Measurements from ENCODE around the gene WDR74.
"Not testable (repeated sequence)": the region's sequence is repeated elsewhere in the genome, so short reads cannot be mapped to it uniquely, and the experiment has no call there.

Gene WDR74

GRCh38 chr11:62859281-62859703 lies 19.9 kb upstream of the WDR74 start:
- DNase-seq: not testable (repeated sequence)

- no peak for DNase-seq
Measured at GRCh38 chr11:62858201-62858600, 18.8 kb upstream of the WDR74 start.

- no peak for DNase-seq
Measured at GRCh38 chr11:62857541-62857982, 18.2 kb upstream of the WDR74 start.

- DNase-seq: peak in 1 of 5 experiments; percentile 67
Measured at GRCh38 chr11:62856333-62856895, 17.0 kb upstream of the WDR74 start.

- peak; percentile 93 to 99 (median 97) for DNase-seq
Measured at GRCh38 chr11:62855571-62856332, 16.4 kb upstream of the WDR74 start.

- DNase-seq: peak in 1 of 5 experiments; percentile 42
Measured at GRCh38 chr11:62854825-62855570, 15.6 kb upstream of the WDR74 start.

- peak in 1 of 5 experiments; percentile 44 for DNase-seq
Measured at GRCh38 chr11:62854013-62854824, 14.8 kb upstream of the WDR74 start.

GRCh38 chr11:62853279-62853965 lies 14.0 kb upstream of the WDR74 start:
- DNase-seq: peak in 2 of 5 experiments; percentile 35 to 78

GRCh38 chr11:62852523-62853188 lies 13.3 kb upstream of the WDR74 start:
- DNase-seq: no peak

- no peak for DNase-seq
Measured at GRCh38 chr11:62851807-62852522, 12.6 kb upstream of the WDR74 start.

- DNase-seq: peak in 1 of 5 experiments; percentile 24
Measured at GRCh38 chr11:62850911-62851806, 11.8 kb upstream of the WDR74 start.

GRCh38 chr11:62847767-62848314 lies 8.5 kb upstream of the WDR74 start:
- DNase-seq: no peak

- DNase-seq: no peak
Measured at GRCh38 chr11:62846177-62846576, 6.8 kb upstream of the WDR74 start.

- no peak for DNase-seq
Measured at GRCh38 chr11:62844154-62844553, 4.8 kb upstream of the WDR74 start.

GRCh38 chr11:62843466-62843865 lies 4.1 kb upstream of the WDR74 start:
- no peak for DNase-seq

- not testable (repeated sequence) for DNase-seq
Measured at GRCh38 chr11:62842891-62843290, 3.5 kb upstream of the WDR74 start.

GRCh38 chr11:62842171-62842741 lies 2.9 kb upstream of the WDR74 start:
- DNase-seq: peak in 2 of 5 experiments; percentile 17 to 64

GRCh38 chr11:62841361-62842170 lies 2.2 kb upstream of the WDR74 start:
- DNase-seq: peak; percentile 42 to 99 (median 74)
